GM21447 (cell line): ENCODE data around the gene REN.
A peak's percentile ranks its signal among the peaks of the same experiment; 100 is the strongest.

Experiments
- ATAC-seq: cut with Tn5 transposase; IDR thresholded peaks from one replicate; pipeline ENCODE4 v1.9.1; 2021; ENCODE audit not compliant: unreplicated experiment

Gene REN

GRCh38 chr1:204166219-204166618 lies at the start of gene REN:
REN (minus strand) TSS chr1:204166337; CDS start chr1:204166293, 44 bp downstream.
- no peak for ATAC-seq

- ATAC-seq, result peak; percentile 79
These were observed 47.8 kb upstream of the REN start, which contains the start of gene GOLT1A for GRCh38 chr1:204213668-204214662. GOLT1A (minus strand) TSS chr1:204213988; CDS start chr1:204213906, 82 bp downstream.

- no peak for ATAC-seq
These were observed 46.6 kb upstream of the REN start for GRCh38 chr1:204212715-204213114.

- ATAC-seq, result no peak
These were observed 44.9 kb upstream of the REN start for GRCh38 chr1:204211046-204211445.

GRCh38 chr1:204207136-204207616 lies 41.0 kb upstream of the REN start:
- no peak for ATAC-seq

- no peak for ATAC-seq
These were observed 40.0 kb upstream of the REN start for GRCh38 chr1:204206121-204206520.

GRCh38 chr1:204205486-204205885 lies 39.3 kb upstream of the REN start:
- no peak for ATAC-seq

- ATAC-seq, result no peak
These were observed 38.8 kb upstream of the REN start for GRCh38 chr1:204204944-204205343.

- ATAC-seq, result no peak
These were observed 37.1 kb upstream of the REN start for GRCh38 chr1:204203206-204203767.

- ATAC-seq, result no peak
These were observed 36.3 kb upstream of the REN start for GRCh38 chr1:204202481-204202880.

- no peak for ATAC-seq
These were observed 35.4 kb upstream of the REN start for GRCh38 chr1:204201348-204202040.

GRCh38 chr1:204199579-204199978 lies 33.4 kb upstream of the REN start:
- ATAC-seq, result no peak

- ATAC-seq, result no peak
These were observed 32.5 kb upstream of the REN start for GRCh38 chr1:204198348-204199340.

GRCh38 chr1:204197068-204197467 lies 30.9 kb upstream of the REN start:
- ATAC-seq, result no peak

GRCh38 chr1:204196068-204196795 lies 30.1 kb upstream of the REN start, which contains the start of gene KISS1:
KISS1 (minus strand) TSS chr1:204196491; CDS start chr1:204192876, 3,615 bp downstream.
- no peak for ATAC-seq

- ATAC-seq, result no peak
These were observed 28.6 kb upstream of the REN start for GRCh38 chr1:204194771-204195170.

GRCh38 chr1:204194080-204194479 lies 27.9 kb upstream of the REN start:
- no peak for ATAC-seq

- no peak for ATAC-seq
These were observed 26.6 kb upstream of the REN start for GRCh38 chr1:204192589-204193352.

GRCh38 chr1:204192046-204192445 lies 25.9 kb upstream of the REN start:
- ATAC-seq, result no peak
